22Rv1 (cell line): ENCODE data around the gene VEZF1.

ENCODE experiments used
- ZFX ChIP-seq: fragments of 450-650 bp; IDR thresholded peaks from 2 replicates; pipeline ENCODE4 v1.6.1; 2017; ENCODE audit warnings: antibody characterized with exemption, borderline replicate concordance
- TF ChIP-seq, protein P1 (sequence below): fragments of 450-650 bp; IDR thresholded peaks from 2 replicates; pipeline ENCODE4 v1.5.1; 2017; ENCODE audit warnings: mild to moderate bottlenecking

DNA sequence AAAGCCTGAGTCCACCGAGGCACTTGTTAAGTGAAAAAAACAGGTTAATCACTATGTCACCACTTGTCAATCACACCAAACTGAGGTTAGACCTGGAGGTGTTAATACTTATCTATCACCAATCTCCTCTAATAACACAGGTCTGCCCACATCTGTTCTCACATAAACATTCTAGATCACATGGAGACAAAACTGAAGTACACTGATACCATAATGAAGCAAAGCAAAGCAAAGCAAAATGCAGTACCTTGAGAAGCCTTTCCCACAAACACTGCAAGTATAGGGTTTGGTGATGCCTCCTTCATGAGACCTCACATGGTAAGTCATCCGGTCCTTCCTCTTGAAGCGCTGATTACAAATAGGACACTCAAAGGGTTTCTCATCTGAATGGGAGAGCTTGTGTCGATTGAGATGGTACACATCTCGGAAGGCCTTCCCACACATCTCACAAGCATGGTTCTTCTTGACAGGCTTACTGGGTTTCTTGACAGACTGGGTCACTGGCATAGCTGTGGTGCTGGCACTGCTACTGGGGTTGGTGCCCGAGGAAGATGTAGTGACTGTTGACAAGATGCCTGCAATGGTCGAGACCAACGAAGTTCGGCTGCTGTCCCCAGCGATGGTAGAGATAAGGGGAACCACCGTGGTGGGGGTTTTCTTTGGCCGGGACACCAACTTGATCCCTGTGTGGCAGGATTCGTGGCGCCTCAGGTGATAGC, 5.4 kb downstream of the VEZF1 start:
- TF ChIP-seq, protein P1, sequence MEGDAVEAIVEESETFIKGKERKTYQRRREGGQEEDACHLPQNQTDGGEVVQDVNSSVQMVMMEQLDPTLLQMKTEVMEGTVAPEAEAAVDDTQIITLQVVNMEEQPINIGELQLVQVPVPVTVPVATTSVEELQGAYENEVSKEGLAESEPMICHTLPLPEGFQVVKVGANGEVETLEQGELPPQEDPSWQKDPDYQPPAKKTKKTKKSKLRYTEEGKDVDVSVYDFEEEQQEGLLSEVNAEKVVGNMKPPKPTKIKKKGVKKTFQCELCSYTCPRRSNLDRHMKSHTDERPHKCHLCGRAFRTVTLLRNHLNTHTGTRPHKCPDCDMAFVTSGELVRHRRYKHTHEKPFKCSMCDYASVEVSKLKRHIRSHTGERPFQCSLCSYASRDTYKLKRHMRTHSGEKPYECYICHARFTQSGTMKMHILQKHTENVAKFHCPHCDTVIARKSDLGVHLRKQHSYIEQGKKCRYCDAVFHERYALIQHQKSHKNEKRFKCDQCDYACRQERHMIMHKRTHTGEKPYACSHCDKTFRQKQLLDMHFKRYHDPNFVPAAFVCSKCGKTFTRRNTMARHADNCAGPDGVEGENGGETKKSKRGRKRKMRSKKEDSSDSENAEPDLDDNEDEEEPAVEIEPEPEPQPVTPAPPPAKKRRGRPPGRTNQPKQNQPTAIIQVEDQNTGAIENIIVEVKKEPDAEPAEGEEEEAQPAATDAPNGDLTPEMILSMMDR = no peak
- no peak for TF ChIP-seq ZFX
